Stomach (tissue), 4 donors: ENCODE measurements around the gene RNF220.

Experiments used
- CTCF ChIP-seq, 7 experiments: fragments of 450-650 bp in 4 of 7; fragments of 200-600 bp in 3 of 7; sonication (generic) in 3 of 7; IDR thresholded peaks; one replicate each; pipeline ENCODE4 v1.5.1; 2016 to 2019; ENCODE audit warnings: antibody characterized with exemption in 7 of 7, control low read depth in 2 of 7, mild to moderate bottlenecking in 1 of 7
- EP300 ChIP-seq: sonication (generic); formaldehyde crosslinking; IDR thresholded peaks from one replicate; pipeline ENCODE4 v1.6.1; 2017; ENCODE audit warnings: antibody characterized with exemption
- POLR2A ChIP-seq, 4 donors: fragments of 450-650 bp; IDR thresholded peaks; one replicate each; pipeline ENCODE4 v1.6.1; 2016; ENCODE audit warnings: antibody characterized with exemption in 4 of 4, control low read depth in 2 of 4, mild to moderate bottlenecking in 1 of 4, moderate library complexity in 1 of 4
- POLR2AphosphoS5 ChIP-seq, 3 donors: sonication (generic); formaldehyde crosslinking; IDR thresholded peaks; one replicate each; pipeline ENCODE4 v1.6.1; 2016; ENCODE audit warnings: antibody characterized with exemption in 3 of 3

GRCh38 chr1:44575396-44575795 is 170.3 kb downstream of the RNF220 start:
- TF ChIP-seq POLR2A (IDR thresholded peaks at IDR 0.05) (no peak), CTCF (IDR thresholded peaks at IDR 0.05) (no peak), POLR2AphosphoS5 (IDR thresholded peaks at IDR 0.05) (no peak), EP300 (no peak)
